ENCODE measurements around the gene CPB1.

CPB1 gene

DNA sequence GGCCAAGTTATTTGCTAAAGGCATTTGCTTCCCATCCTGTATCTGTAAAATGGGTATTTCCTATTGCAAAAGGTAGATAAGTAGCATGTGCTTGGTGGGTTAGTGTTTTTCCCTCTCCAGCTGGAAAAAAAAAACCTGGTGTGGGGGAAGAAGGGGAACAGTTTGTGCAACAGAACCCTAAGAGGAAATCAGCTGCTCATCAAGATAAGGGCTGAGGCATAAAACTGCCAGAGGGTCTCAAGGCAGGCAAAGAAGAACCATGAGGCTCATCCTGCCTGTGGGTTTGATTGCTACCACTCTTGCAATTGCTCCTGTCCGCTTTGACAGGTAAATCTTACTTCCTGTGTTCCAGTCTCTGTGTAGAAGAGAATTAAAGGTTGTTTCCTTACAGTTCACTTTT lies 37.4 kb downstream of the CPB1 start, which contains the start of gene CPA3:
Gene CPA3 (plus strand): TSS at position 248 of the 400 bp plus-strand sequence. CDS start 12 bp downstream, at position 260.
- Histone ChIP-seq H3K23ac (ENCODE audit: low read depth, low read length, poor library complexity) (no peak within 1 kb of the TSS), H3K4ac (ENCODE audit: low read length) (no peak within 1 kb of the TSS), H2BK12ac (ENCODE audit: low read length) (no peak within 1 kb of the TSS), H2AK5ac (ENCODE audit: low read depth, low read length) (no peak within 1 kb of the TSS), H4K91ac (ENCODE audit: low read depth, low read length, poor library complexity) (no peak within 1 kb of the TSS), H3K4me3 (ENCODE audit: low read length in 2 of 2) (no peak within 1 kb of the TSS), H3K4me2 (ENCODE audit: insufficient read depth, low read length, poor library complexity, severe bottlenecking) (no peak within 1 kb of the TSS), H3K27ac (replicated peaks; ENCODE audit: low read length) (no peak within 1 kb of the TSS), H3K4me1 (ENCODE audit: control insufficient read depth in 2 of 2, insufficient read depth in 1 of 2, low read depth in 1 of 2, low read length in 2 of 2) (no peaks in the 10 kb centered on the region), H3K36me3 (replicated peaks in 1 of 2; ENCODE audit: control insufficient read depth in 2 of 2, insufficient read depth in 2 of 2, low read length in 2 of 2) (no peaks in the 10 kb centered on the region), H3K9me3 (replicated peaks in 1 of 2; ENCODE audit: control insufficient read depth in 2 of 2, insufficient read depth in 1 of 2, low read depth in 1 of 2, low read length in 2 of 2) (no peaks in the 10 kb centered on the region), H3K9ac (ENCODE audit: low read depth, low read length, poor library complexity) (no peak within 1 kb of the TSS), H3K14ac (ENCODE audit: low read length) (no peak within 1 kb of the TSS), H2AFZ (ENCODE audit: low read length) (no peak within 1 kb of the TSS), H3K27me3 (ENCODE audit: control insufficient read depth in 3 of 3, insufficient read depth in 3 of 3, low read depth in 1 of 3, low read length in 3 of 3) (peaks cover 0 to 2% (median 0%) of the 10 kb centered on the region in 3 experiments), H4K8ac (ENCODE audit: low read depth, low read length) (no peak within 1 kb of the TSS), H3K79me1 (ENCODE audit: low read depth, low read length) (no peaks in the 10 kb centered on the region), H3K18ac (ENCODE audit: low read length) (no peak within 1 kb of the TSS), H2BK15ac (ENCODE audit: low read length) (no peak within 1 kb of the TSS), H2BK5ac (ENCODE audit: low read length) (no peak within 1 kb of the TSS), H2BK120ac (ENCODE audit: low read depth, low read length) (no peak within 1 kb of the TSS)
- DNase-seq (ENCODE audit: low spot score) = no peak
- WGBS, 2 donors (ENCODE audit: extremely low coverage in 2 of 2, insufficient read length in 2 of 2, insufficient replicate concordance in 1 of 2) = no CpG with 5 or more reads among the region's 1 CpG

DNA sequence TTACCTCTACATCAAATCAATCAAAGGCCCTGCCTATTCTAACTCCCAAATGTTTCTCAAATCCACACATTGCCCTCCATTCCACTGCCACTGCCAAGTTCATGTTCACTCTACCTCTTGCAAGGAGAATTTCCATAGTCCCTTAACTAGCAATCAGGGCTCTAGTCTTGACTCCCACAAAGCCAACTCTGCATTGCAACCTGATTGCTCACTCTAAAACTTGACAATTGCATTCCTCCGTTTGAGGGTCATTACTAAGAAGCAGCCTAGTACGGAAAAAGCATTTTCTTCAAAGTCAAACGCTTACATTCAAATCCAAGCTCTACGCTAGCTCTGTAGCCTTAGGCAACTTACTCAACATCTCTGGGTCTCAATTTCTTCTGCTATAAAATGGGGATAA lies 38.6 kb downstream of the CPB1 start:
- no peak overlapping the region for H2BK15ac ChIP-seq (ENCODE audit: low read length)
- no peak for DNase-seq (ENCODE audit: low spot score)
- no peak overlapping the region for H3K18ac ChIP-seq (ENCODE audit: low read length)
- H3K27me3 ChIP-seq (ENCODE audit: control insufficient read depth in 3 of 3, insufficient read depth in 3 of 3, low read depth in 1 of 3, low read length in 3 of 3) = peaks cover 0 to 2% (median 0%) of the 10 kb centered on the region in 3 experiments
- no peaks in the 10 kb centered on the region for H3K36me3 ChIP-seq (replicated peaks in 1 of 2; ENCODE audit: control insufficient read depth in 2 of 2, insufficient read depth in 2 of 2, low read length in 2 of 2)
- H3K27ac ChIP-seq (replicated peaks; ENCODE audit: low read length) = no peak overlapping the region
- WGBS, 2 donors (ENCODE audit: extremely low coverage in 2 of 2, insufficient read length in 2 of 2, insufficient replicate concordance in 1 of 2) = no CpG with 5 or more reads among the region's 4 CpGs
- H3K4me2 ChIP-seq (ENCODE audit: insufficient read depth, low read length, poor library complexity, severe bottlenecking) = no peak overlapping the region
- no peak overlapping the region for H2BK12ac ChIP-seq (ENCODE audit: low read length)
- no peak overlapping the region for H4K8ac ChIP-seq (ENCODE audit: low read depth, low read length)
- no peak overlapping the region for H3K4ac ChIP-seq (ENCODE audit: low read length)
- H4K91ac ChIP-seq (ENCODE audit: low read depth, low read length, poor library complexity) = no peak overlapping the region
- no peak overlapping the region for H2BK120ac ChIP-seq (ENCODE audit: low read depth, low read length)
- no peak overlapping the region for H2BK5ac ChIP-seq (ENCODE audit: low read length)
- no peak overlapping the region for H3K9ac ChIP-seq (ENCODE audit: low read depth, low read length, poor library complexity)
- H3K9me3 ChIP-seq (replicated peaks in 1 of 2; ENCODE audit: control insufficient read depth in 2 of 2, insufficient read depth in 1 of 2, low read depth in 1 of 2, low read length in 2 of 2) = no peaks in the 10 kb centered on the region
- no peak overlapping the region for H3K4me3 ChIP-seq (ENCODE audit: low read length in 2 of 2)
- no peaks in the 10 kb centered on the region for H3K4me1 ChIP-seq (ENCODE audit: control insufficient read depth in 2 of 2, insufficient read depth in 1 of 2, low read depth in 1 of 2, low read length in 2 of 2)
- H3K23ac ChIP-seq (ENCODE audit: low read depth, low read length, poor library complexity) = no peak overlapping the region
- H3K79me1 ChIP-seq (ENCODE audit: low read depth, low read length) = no peaks in the 10 kb centered on the region
- H2AFZ ChIP-seq (ENCODE audit: low read length) = no peak overlapping the region
- H2AK5ac ChIP-seq (ENCODE audit: low read depth, low read length) = no peak overlapping the region
- H3K14ac ChIP-seq (ENCODE audit: low read length) = no peak overlapping the region

DNA sequence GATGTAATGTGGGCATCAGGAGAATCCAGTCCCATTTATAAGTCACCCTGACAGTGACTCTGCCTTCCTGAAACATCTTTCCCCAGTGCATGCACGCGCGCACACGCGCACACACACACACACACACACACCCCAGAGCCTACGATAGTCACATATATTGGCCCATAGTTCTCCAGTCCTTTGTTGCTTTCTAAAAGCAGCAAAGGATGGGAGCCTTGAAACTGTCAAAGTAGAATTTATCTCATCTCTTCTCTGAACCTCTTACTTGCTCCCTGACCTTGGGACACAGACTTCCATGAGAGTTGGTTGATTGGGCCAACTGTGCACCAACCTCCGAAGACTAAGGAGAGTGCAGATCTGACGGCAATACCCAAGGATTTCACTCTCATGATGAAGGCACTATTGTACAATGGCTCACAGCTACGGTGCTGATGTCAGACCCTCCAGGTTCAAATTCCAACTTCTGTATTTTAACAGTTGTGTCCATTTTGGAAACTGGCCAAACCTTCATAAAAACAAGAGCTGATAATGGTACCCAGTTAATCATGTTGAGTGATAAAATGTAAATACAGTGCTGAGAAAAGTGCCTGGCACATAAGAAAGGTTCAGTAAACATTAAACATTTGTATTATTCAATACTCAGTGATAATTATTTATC lies 45.8 kb downstream of the CPB1 start:
- H3K9me3 ChIP-seq (replicated peaks in 1 of 2; ENCODE audit: control insufficient read depth in 2 of 2, insufficient read depth in 1 of 2, low read depth in 1 of 2, low read length in 2 of 2) = no peaks in the 10 kb centered on the region
- no peak for DNase-seq (ENCODE audit: low spot score)
- no peak overlapping the region for H2BK5ac ChIP-seq (ENCODE audit: low read length)
- no peak overlapping the region for H3K23ac ChIP-seq (ENCODE audit: low read depth, low read length, poor library complexity)
- H2AFZ ChIP-seq (ENCODE audit: low read length) = no peak overlapping the region
- no peak overlapping the region for H3K14ac ChIP-seq (ENCODE audit: low read length)
- H2AK5ac ChIP-seq (ENCODE audit: low read depth, low read length) = no peak overlapping the region
- no peaks in the 10 kb centered on the region for H3K4me1 ChIP-seq (ENCODE audit: control insufficient read depth in 2 of 2, insufficient read depth in 1 of 2, low read depth in 1 of 2, low read length in 2 of 2)
- no peak overlapping the region for H3K18ac ChIP-seq (ENCODE audit: low read length)
- H2BK15ac ChIP-seq (ENCODE audit: low read length) = no peak overlapping the region
- H3K9ac ChIP-seq (ENCODE audit: low read depth, low read length, poor library complexity) = no peak overlapping the region
- no peak overlapping the region for H4K91ac ChIP-seq (ENCODE audit: low read depth, low read length, poor library complexity)
- no peaks in the 10 kb centered on the region for H3K27me3 ChIP-seq (ENCODE audit: control insufficient read depth in 3 of 3, insufficient read depth in 3 of 3, low read depth in 1 of 3, low read length in 3 of 3)
- no peak overlapping the region for H2BK12ac ChIP-seq (ENCODE audit: low read length)
- no peak overlapping the region for H3K27ac ChIP-seq (replicated peaks; ENCODE audit: low read length)
- H3K79me1 ChIP-seq (ENCODE audit: low read depth, low read length) = no peaks in the 10 kb centered on the region
- H3K4ac ChIP-seq (ENCODE audit: low read length) = no peak overlapping the region
- no CpG with 5 or more reads among the region's 9 CpGs for WGBS, 2 donors (ENCODE audit: extremely low coverage in 2 of 2, insufficient read length in 2 of 2, insufficient replicate concordance in 1 of 2)
- H3K4me3 ChIP-seq (ENCODE audit: low read length in 2 of 2) = no peak overlapping the region
- no peaks in the 10 kb centered on the region for H3K36me3 ChIP-seq (replicated peaks in 1 of 2; ENCODE audit: control insufficient read depth in 2 of 2, insufficient read depth in 2 of 2, low read length in 2 of 2)
- no peak overlapping the region for H3K4me2 ChIP-seq (ENCODE audit: insufficient read depth, low read length, poor library complexity, severe bottlenecking)
- H2BK120ac ChIP-seq (ENCODE audit: low read depth, low read length) = no peak overlapping the region
- no peak overlapping the region for H4K8ac ChIP-seq (ENCODE audit: low read depth, low read length)

DNA sequence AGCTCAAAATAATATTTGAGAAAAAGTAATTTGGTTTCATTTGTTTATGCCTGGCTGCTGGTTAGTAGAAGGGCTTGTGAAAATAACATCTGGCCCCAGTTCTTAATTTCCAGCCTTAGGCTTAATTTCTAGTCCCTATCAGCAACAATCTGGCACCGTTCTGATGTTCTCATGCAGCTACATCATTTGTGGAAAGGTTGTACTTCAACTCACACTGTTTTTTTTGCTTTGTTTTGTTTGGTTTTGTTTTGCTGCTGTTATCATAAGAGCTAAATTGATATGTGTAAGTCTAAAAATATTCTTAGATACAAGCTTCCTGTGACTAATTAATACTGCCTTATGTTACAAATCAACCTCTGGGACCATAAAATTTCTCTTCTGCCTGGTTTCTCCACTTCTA lies 46.4 kb downstream of the CPB1 start:
- no peak overlapping the region for H2BK5ac ChIP-seq (ENCODE audit: low read length)
- no CpG with 5 or more reads among the region's 1 CpG for WGBS, 2 donors (ENCODE audit: extremely low coverage in 2 of 2, insufficient read length in 2 of 2, insufficient replicate concordance in 1 of 2)
- H3K14ac ChIP-seq (ENCODE audit: low read length) = no peak overlapping the region
- no peak overlapping the region for H3K9ac ChIP-seq (ENCODE audit: low read depth, low read length, poor library complexity)
- H3K9me3 ChIP-seq (replicated peaks in 1 of 2; ENCODE audit: control insufficient read depth in 2 of 2, insufficient read depth in 1 of 2, low read depth in 1 of 2, low read length in 2 of 2) = no peaks in the 10 kb centered on the region
- no peak overlapping the region for H3K27ac ChIP-seq (replicated peaks; ENCODE audit: low read length)
- H2AK5ac ChIP-seq (ENCODE audit: low read depth, low read length) = no peak overlapping the region
- no peak overlapping the region for H2AFZ ChIP-seq (ENCODE audit: low read length)
- H4K91ac ChIP-seq (ENCODE audit: low read depth, low read length, poor library complexity) = no peak overlapping the region
- no peaks in the 10 kb centered on the region for H3K4me1 ChIP-seq (ENCODE audit: control insufficient read depth in 2 of 2, insufficient read depth in 1 of 2, low read depth in 1 of 2, low read length in 2 of 2)
- no peak overlapping the region for H2BK12ac ChIP-seq (ENCODE audit: low read length)
- H3K27me3 ChIP-seq (ENCODE audit: control insufficient read depth in 3 of 3, insufficient read depth in 3 of 3, low read depth in 1 of 3, low read length in 3 of 3) = no peaks in the 10 kb centered on the region
- no peaks in the 10 kb centered on the region for H3K36me3 ChIP-seq (replicated peaks in 1 of 2; ENCODE audit: control insufficient read depth in 2 of 2, insufficient read depth in 2 of 2, low read length in 2 of 2)
- no peak overlapping the region for H3K4me3 ChIP-seq (ENCODE audit: low read length in 2 of 2)
- H4K8ac ChIP-seq (ENCODE audit: low read depth, low read length) = no peak overlapping the region
- H3K4me2 ChIP-seq (ENCODE audit: insufficient read depth, low read length, poor library complexity, severe bottlenecking) = no peak overlapping the region
- no peak overlapping the region for H3K4ac ChIP-seq (ENCODE audit: low read length)
- no peak overlapping the region for H2BK15ac ChIP-seq (ENCODE audit: low read length)
- no peak overlapping the region for H3K18ac ChIP-seq (ENCODE audit: low read length)
- no peak overlapping the region for H3K23ac ChIP-seq (ENCODE audit: low read depth, low read length, poor library complexity)
- H3K79me1 ChIP-seq (ENCODE audit: low read depth, low read length) = no peaks in the 10 kb centered on the region
- no peak overlapping the region for H2BK120ac ChIP-seq (ENCODE audit: low read depth, low read length)
- DNase-seq (ENCODE audit: low spot score) = no peak

Measured in neuronal stem cell (in vitro differentiated cells).